HT1080 (cell line): ENCODE measurements around the gene NCF4. TPM values are rescaled to one million over a fixed set of nuclear protein-coding genes. Genes with fewer than 3 reads are reported as not detected.

ENCODE experiments used
- DNase-seq: peaks from one replicate; pipeline ENCODE4 v3.0.0-alpha.2; 2015; ENCODE audit warnings: low read depth
- total RNA-seq: library from RNA; depleted of rRNA; stranded (reverse); fragments of >200 nt; shearing (Covaris generic); gene quantifications from 2 replicates; pipeline ENCODE4 v1.2.3, GENCODE V29; 2014

Gene NCF4
- total RNA-seq, 1 experiment from 2014 or later: not detected

DNA sequence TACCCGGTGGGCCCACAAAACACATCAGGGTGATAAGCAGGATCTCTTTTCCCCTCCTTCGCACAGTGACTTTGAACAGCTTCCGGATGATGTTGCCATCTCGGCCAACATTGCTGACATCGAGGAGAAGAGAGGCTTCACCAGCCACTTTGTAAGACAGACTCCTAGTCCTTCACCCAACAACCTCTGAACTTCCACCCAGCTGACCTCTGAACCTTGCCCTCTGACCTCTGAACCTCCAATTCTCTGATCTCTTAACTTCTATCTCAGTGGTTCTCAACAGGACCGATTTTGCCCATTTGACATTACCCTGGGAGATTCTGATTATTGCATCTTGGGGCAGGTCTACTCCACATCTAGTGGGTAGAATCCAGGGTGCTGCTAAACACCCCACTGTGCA, 3.2 kb downstream of the NCF4 start:
- no peak for DNase-seq

DNA sequence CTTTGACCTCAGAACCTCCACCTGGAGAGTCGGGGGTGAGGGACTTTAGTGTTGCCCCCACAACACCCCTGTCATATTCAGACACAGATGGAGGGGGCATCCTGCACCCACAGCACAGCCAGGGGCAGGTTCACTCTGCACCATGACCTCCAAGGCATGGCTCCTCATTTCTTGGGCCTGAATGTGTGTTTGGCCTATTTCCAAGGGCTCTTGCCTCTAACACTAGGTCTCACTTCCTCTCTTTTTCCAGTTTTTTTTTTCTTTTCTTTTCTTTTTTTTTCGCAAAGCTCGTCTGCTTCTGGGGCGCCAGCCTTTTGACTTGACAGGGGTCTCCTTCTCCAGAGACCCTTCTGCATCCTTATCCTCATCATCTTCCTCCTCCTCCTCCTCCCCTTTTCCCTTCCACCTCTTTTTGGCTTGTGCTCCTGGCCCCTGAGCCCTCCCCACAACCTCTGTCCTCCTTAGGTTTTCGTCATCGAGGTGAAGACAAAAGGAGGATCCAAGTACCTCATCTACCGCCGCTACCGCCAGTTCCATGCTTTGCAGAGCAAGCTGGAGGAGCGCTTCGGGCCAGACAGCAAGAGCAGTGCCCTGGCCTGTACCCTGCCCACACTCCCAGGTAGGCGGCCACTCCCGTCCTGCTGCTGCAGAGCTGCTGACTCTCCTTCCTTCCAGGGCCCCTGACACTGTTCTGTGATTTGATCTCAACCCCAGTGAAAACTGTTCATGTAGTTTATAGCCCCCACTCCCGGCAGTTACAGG, 3.8 kb downstream of the NCF4 start:
- DNase-seq: no peak

DNA sequence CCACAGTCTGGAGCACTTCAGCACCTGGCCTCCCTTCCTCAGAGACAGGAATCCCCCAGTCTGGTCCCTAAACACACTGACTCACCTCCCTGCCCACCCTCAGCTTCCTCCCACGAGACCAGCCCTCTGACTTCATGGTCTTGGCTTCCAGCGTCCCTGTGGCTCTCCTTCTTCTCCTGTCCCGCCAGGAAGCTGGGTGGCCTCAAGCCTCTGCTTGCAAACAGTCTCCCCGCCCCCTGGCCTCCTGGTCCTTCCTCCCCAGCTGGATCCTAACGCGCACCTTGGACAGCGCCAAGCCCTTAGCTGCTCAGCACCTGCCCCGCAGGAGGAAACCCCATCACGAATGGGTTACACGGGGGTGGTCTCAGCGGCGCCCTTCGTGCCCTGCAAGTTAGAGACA, 4.5 kb downstream of the NCF4 start:
- DNase-seq: no peak

DNA sequence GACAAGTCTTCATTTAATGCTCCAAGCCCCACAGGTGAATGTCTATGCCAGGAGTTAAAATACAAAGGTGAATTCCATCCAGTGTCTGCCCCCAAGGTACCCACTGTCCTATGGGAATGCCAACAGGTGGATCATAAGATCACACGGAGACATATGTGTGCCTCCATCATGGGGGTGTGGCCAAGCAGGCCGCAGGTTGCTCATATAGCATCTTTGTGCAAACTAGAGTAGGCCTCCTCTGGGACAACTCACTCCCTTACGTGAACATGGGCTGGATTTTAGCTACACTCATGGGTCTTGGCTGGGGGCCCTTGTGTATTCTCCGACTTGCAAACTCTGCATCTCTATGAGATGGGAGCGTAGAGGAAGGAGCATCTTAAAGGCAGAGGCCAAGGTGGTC, 6.9 kb downstream of the NCF4 start:
- no peak for DNase-seq

DNA sequence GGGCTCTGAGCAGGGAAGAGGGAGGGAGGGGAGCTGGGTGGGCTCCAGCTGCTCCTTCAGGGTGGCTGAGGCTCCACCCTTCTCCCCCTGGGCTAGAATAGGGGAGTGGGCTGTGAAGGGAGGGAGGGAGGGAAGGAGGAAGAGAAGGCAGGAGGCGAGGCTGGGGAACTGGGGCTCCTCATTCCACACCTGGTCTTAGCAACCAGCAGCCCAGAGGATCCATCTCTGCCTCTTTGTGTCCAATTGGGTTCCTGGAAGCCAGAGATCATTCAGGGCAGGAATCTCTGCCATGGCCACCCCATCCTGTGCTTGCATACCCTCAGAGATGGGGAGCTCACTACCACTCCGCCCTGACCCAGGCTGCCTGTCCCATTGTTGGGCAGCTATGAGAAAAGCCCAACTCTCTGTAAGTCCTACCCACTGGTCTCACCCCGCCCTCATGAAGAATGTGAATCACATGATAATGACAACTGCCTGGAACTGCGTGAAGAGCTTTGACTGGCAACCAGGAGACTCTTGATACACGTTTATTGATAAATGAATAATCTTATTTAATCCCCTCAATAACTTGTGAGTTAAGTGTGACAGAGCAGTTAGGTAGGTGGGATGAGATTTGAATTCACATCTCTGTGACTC, 7.9 kb downstream of the NCF4 start:
- no peak for DNase-seq

DNA sequence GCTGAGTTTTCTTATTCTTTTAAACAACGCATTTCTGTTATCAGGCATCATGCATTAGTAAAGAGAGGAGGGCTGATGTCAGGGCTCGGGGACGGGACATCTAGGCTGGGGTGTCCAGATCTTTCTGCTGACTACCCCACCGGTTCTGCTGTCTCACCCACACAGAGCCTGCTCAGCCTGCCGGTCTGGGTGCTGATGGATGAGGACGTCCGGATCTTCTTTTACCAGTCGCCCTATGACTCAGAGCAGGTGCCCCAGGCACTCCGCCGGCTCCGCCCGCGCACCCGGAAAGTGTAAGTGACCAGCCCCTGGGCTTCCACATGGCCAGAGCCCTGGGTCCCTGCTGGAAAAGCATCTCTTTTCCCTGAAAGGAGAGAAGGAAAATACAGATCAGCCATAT, 9.4 kb downstream of the NCF4 start:
- DNase-seq: no peak

DNA sequence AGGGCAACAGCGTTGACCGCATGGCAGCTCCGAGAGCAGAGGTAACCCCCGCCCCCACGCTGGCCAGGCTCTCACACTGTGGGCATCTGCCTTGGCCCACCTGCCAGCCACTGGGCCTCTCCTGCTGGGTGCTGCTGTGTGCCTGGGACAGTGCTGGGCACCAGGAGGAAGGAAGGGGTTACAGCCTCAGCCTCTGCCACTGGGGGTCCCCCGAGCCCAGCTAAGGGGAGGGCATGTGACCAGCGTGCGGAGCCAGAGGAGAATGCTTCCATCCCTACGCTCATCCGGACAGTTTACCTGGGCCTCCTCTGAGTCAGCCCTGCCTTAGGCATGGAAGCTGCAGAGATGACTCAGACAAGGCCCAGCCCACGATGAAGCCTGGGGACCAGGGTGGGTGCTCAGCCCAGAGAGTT, 10.9 kb downstream of the NCF4 start:
- peak; percentile 8 for DNase-seq

DNA sequence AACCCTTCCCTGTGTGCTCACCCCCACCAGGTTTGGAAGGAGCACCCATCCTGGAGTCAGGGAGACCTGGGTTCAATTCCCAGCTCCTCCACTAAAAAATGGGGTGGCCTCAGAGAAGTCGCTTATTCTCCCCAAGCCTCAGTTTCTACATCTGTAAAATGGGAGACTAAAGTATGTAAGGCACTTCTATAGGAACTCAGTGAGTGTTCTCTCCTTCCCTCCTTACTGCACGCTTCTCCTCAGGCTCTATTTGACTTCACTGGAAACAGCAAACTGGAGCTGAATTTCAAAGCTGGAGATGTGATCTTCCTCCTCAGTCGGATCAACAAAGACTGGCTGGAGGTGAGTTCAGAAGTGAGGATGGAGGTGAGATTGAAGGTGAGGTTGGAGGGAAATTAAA, 11.3 kb downstream of the NCF4 start:
- no peak for DNase-seq

DNA sequence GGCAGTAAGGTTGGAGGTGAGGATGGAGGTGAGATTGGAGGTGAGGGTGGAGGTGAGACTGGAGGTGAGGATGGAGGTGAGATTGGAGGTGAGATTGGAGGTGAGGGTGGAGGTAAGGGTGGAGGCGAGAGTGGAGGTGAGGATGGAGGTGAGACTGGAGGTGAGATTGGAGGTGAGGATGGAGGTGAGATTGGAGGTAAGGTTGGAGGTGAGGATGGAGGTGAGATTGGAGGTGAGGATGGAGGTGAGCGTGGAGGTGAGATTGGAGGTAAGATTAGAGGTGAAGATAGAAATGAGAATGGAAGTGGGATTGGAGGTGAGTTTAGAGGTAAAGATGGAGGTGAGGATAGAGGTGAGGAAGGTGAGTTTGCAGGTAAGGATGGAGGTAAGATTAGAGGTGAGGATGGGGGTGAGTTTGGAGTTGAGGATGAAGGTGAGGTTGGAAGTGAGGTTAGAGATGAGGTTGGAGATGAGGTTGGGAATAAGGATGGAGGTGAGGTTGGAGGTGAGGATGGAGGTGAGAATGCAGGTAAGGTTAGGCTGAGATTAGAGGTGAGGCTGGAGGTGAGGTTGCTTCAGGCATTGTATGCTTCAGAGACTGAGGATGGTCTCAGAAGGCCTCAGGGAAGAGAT, 12.2 kb downstream of the NCF4 start:
- DNase-seq: no peak

DNA sequence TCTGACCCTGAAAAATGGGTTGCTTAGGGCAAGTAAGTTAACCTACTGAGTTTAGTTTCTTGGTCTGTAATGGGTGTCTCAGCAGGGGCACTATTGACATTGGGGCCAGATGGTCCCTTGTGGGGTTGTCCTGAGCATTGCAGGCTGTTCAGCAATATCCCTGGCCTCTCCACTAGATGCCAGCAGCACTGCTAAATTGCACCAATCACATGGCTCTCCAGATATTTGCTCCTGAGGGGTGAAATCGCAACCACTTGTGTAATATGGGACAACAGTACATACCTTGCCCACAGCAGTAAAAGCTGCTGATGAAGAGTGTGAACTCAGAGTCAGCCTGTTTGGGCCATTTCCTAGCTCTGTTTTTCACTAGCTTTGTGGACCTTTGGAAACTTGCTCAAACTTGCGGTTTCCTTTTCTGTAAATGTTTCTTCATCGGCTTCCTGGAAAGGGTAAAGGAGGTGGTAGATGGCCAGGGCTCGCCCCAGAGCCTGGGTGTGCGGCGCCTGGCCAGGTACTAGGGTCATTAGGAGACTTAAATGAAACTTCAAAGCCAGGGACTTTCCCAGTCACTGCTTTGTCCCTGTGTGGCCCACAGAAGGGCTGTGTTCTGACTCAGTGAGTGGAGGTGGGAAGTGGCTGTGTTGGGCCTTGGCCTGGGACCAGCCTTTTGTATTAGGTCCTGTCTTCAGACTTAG, 13.0 kb downstream of the NCF4 start:
- peak; percentile 27 for DNase-seq

DNA sequence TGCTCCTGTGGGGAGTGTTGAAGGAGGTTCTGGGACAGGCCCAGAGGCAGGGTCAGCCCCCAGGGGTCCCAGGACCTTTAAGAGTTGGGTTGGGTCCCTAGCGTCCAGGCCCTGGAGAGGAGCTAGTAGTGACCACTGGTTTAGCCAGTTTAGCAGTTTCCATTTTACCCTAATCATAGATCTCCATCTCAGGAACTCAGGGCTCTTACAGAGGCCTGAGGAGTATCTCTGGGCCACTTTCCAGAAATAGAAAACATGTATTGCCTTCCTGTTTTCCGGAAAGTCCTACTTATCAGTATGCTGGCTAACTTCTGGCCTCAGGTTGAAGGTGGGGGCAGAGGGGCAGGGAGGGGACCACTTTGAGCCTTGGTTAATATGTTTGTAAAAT, 13.5 kb downstream of the NCF4 start:
- no peak for DNase-seq

DNA sequence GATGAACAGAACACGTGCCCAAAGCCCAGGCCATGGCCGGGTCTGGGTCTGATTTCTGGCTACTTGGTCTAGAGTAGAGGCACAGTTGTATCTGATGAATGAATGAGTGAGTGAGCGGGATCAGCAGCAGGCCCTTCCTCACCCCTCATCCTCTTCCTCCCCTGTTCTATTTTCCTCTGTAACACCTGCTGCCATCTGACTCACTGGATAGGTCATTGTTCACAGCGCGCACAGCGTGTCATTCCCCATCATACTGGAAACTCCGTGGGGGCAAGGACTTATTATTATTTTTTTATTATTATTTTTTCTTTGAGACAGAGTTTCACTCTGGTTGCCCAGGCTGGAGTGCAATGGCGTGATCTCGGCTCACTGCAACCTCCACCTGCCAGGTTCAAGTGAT, 13.9 kb downstream of the NCF4 start:
- no peak for DNase-seq

DNA sequence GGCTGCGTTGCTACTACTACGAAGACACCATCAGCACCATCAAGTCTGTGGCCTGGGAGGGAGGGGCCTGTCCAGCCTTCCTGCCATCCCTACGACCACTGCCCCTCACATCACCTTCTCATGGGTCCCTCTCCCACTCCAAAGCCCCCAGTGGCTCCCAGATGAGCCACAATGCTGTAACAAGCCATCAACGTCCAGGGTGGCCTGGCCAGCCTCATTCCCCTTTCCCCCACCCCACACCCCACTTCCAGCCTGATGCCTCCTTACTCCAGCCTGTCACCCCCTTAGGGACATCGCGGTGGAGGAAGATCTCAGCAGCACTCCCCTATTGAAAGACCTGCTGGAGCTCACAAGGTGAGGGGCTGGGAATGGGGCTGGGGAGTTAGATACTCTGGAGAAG, 14.9 kb downstream of the NCF4 start:
- no peak for DNase-seq

DNA sequence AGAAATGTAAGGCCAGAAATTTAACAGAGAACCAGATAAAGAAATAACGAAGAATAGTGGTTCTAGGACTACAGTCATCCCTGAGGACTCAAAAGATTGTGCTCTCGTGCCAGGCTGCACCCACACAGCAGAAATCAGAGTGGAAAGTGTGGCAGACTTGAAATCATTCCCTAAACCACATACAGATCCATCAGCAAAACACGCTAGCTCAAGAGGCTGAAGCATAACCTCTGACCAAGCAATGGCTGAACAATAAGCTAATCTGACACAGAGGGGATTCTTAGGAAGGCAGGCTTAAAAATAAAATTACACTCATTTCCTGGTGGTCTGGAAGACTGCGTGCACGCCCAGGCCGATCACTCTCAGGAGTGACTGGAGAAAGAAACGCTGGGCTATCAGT, 19.0 kb downstream of the NCF4 start:
- no peak for DNase-seq

DNA sequence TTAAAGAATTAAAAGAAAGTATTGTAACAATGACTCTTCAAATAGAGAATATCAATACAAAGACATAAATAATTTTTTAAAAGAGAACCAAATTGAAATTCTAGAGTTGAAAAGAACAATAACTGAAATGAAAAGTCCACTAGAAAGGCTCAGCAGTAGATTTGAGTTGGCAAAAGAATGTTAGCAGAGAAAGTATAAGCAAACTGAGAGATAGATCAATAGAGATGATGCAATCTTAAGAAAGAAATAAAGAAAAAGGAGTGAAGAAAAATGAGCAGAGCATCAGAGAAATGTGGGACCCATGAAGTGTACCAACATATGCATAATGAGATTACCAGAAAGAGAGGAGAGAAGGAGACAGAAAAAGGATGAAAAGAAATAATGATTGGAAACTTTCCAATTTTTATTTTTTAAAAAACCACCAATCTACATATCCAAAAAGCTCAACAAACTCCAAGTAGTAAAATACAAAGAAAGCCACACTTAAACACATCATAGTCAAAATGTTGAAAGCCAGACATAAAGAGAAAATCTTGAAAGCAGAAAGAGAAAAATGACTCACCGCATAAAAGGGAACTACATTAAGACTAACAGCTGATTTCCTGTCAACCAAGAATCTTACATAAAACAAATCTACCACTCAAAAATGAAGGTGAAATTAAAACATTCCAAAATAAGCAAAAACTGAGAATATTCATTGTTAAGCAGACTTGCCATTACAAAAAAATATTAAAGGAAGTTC, 20.9 kb downstream of the NCF4 start:
- DNase-seq: no peak

DNA sequence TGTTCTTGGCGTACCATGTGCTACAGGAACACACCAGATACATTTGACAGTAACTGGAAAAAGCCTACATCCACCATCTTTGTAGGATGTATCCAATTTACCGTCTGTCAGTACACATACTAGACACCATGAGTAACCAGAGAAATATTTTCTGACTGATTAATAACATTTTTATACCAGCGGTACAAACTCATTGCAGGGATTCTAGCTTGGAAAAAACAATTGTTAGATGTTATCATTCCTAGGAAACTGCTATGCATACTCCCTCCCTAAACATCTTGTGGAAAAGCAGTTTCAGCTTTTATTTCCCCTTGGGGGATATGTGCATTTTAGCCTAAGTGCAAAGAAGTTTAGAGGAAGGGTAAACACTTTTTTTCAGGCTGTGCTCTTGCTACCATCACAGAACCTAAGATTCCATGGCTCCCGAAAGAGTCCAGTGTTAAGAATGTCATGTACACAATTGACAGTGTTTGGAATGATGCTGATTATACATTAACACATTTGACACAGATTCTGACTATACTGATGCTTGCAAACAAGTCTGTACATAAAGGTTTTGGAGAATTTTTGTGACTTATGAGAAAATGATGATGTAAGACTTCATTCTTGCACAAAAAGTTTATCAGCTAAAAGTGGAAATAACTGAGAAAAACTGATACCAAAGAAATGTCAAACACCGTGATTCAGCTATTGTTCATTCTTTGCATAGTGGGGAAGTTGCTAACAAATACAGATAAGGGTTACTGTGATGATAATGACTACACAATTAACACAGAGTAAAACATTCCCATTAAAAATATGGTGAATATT, 23.7 kb downstream of the NCF4 start:
- DNase-seq: no peak

DNA sequence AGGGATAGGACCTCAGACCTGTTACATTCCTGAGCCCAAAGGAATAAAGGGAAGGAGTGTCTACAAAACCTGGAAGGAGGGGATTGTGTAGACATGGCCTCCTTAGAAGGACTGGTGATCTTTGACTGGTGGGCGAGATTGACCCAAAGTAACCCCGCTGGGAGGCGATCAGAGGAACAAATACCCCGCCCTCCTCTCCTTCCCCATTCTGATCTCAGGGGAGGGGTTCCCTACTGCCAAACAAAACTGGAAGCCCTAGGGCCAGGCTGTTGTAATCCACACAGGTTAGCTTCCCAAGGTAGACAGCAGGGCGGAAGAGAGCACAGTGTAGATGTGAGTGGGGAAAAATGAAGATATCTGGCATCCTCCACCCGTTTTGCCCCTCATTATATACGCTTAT, 24.7 kb downstream of the NCF4 start:
- DNase-seq: no peak

DNA sequence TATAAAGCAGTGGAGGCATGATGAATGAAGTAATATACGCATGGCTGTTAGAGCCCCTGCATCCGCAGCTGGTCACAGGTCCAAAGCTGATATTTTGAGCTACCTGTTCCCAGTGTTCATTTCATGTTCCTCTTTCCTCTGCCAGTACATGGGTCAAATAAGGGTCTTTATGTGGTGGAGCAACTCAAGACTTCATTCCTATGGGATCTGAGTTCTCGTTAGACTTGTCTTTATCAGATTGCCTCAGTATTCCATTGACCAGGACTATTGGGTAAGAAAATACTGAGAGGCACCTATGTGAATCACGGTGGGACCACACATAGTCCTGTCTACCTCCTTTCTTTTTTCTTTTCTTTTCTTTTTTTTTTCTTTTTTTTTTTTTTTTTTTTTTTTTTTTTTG, 25.2 kb downstream of the NCF4 start:
- DNase-seq: no peak

DNA sequence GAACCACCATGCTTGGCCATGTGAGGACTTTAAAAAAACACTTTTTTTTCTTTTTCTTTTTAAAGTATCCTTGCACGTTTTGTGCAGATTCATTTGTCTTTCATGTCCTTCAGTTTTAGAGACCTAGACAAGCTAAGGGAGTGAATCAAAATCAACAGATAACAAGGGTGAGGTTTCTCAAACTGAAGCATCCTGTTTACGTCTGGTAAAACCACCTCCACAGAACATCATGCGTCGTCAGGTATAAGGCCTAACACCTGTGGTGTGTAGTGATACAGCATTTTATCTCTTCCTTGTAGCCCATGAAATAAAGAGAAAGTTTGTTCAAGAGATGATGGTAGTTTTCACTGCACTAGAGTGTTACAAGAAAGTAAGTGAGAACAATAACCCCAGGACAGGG, 26.4 kb downstream of the NCF4 start:
- no peak for DNase-seq

DNA sequence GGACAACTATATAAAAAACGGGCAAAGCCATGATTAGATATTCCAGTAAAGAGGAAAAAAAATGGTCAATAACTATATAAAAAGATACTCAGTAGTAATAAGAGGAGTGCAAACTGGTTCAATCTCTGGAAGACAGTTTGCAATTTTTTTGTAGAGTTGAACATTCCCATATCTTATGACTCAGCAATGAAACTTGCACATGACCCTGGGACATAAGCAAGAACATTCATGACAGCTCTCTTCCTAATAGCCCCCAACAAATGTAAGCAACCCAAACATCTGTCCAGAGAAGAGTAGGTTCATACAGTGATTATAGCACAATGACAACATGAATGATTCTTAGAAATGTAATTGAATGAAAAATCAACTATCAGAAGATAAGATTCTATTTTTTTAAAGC, 30.8 kb downstream of the NCF4 start:
- no peak for DNase-seq

DNA sequence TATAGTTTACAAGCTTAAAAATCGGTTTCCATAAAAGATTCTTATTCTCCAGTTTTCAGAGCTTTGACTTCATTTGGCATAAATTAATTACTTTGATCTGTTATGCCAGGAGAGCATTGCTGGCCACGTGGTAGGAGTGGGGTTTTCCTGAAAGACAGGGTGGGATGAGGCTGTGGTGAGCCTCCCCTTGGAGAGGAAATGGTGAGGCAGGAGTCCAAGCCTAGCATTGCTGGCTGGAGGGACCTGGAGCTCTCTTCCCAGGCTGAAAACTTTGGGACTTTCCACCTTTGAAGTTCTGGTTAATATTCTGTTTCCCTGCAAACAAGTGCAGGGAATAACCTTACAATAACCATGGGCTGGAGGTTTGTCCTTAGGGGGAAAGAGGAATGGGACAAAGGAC, 31.5 kb downstream of the NCF4 start:
- DNase-seq: no peak
